ENCODE results near the gene CHRM4. TPM values are rescaled to one million over a fixed set of nuclear protein-coding genes. Genes with fewer than 3 reads are reported as not detected.

CHRM4 gene
- total RNA-seq, 2 donors from 2014 or later: 1.8 TPM; not detected in 1

- H3K27me3 ChIP-seq (replicated peaks; ENCODE audit: insufficient read depth): peaks cover 7% of the 10 kb centered on the region
Observed at GRCh38 chr11:46385169-46386004, 6.2 kb downstream of the CHRM4 start.

GRCh38 chr11:46383974-46384701 lies 7.4 kb downstream of the CHRM4 start:
- Histone ChIP-seq H3K4me1 (ENCODE audit: control insufficient read depth in 1 of 2, low read depth in 2 of 2) (peaks cover 10 to 12% of the 10 kb centered on the region in 2 donors), H3K4me3 (no peak overlapping the region), H3K27me3 (replicated peaks; ENCODE audit: insufficient read depth) (no peaks in the 10 kb centered on the region), H3K36me3 (no peaks in the 10 kb centered on the region), H3K9me3 (no peaks in the 10 kb centered on the region), H3K27ac (no peak overlapping the region)
- DNase-seq (ENCODE audit: low spot score) (no peak), ATAC-seq (ENCODE audit: insufficient number of reproducible peaks, low FRiP score, low read depth) (no peak)
- TF ChIP-seq CTCF (IDR thresholded peaks at IDR 0.05): no peak

More at GRCh38 chr11:46385169-46386004, 6.2 kb downstream of the CHRM4 start:
- no peak for DNase-seq (ENCODE audit: low spot score)
- no peak overlapping the region for H3K4me3 ChIP-seq
- peaks cover 14 to 22% of the 10 kb centered on the region in 2 donors for H3K4me1 ChIP-seq (ENCODE audit: control insufficient read depth in 1 of 2, low read depth in 2 of 2)
- no peak for ATAC-seq (ENCODE audit: insufficient number of reproducible peaks, low FRiP score, low read depth)
- no peaks in the 10 kb centered on the region for H3K9me3 ChIP-seq
- no peak for TF ChIP-seq CTCF (IDR thresholded peaks at IDR 0.05)
- no peaks in the 10 kb centered on the region for H3K36me3 ChIP-seq
- no peak overlapping the region for H3K27ac ChIP-seq

- DNase-seq (ENCODE audit: low spot score): no peak
- H3K4me3 ChIP-seq: no peak overlapping the region
- H3K9me3 ChIP-seq: no peaks in the 10 kb centered on the region
- no peaks in the 10 kb centered on the region for H3K36me3 ChIP-seq
- H3K27ac ChIP-seq: no peak overlapping the region
- no peak for TF ChIP-seq CTCF (IDR thresholded peaks at IDR 0.05)
- H3K27me3 ChIP-seq (replicated peaks; ENCODE audit: insufficient read depth): no peaks in the 10 kb centered on the region
- peaks cover 9 to 11% of the 10 kb centered on the region in 2 donors for H3K4me1 ChIP-seq (ENCODE audit: control insufficient read depth in 1 of 2, low read depth in 2 of 2)
- ATAC-seq (ENCODE audit: insufficient number of reproducible peaks, low FRiP score, low read depth): no peak
Observed at GRCh38 chr11:46383404-46383758, 8.2 kb downstream of the CHRM4 start.

GRCh38 chr11:46382646-46383403 lies 8.8 kb downstream of the CHRM4 start:
- H3K9me3 ChIP-seq: no peaks in the 10 kb centered on the region
- no peak for ATAC-seq (ENCODE audit: insufficient number of reproducible peaks, low FRiP score, low read depth)
- no peaks in the 10 kb centered on the region for H3K36me3 ChIP-seq
- H3K27me3 ChIP-seq (replicated peaks; ENCODE audit: insufficient read depth): no peaks in the 10 kb centered on the region
- DNase-seq (ENCODE audit: low spot score): no peak
- peak; percentile 28 for TF ChIP-seq CTCF (IDR thresholded peaks at IDR 0.05)
- H3K4me1 ChIP-seq (ENCODE audit: control insufficient read depth in 1 of 2, low read depth in 2 of 2): peaks cover 9 to 11% of the 10 kb centered on the region in 2 donors
- H3K27ac ChIP-seq: no peak overlapping the region
- H3K4me3 ChIP-seq: peak overlapping the region; percentile 93

All from thoracic aorta (tissue), 2 donors.